IMR-90 (cell line): ENCODE data around the gene MMP24.

Experiments used
- ELK1 ChIP-seq: fragments of 150-350 bp; IDR thresholded peaks from 2 replicates; pipeline ENCODE4 v1.6.1; 2016; ENCODE audit warnings: low read depth, mild to moderate bottlenecking, low read length, moderate library complexity, borderline replicate concordance
- MAZ ChIP-seq: IDR thresholded peaks from 2 replicates; pipeline ENCODE4 v1.6.1; 2012; ENCODE audit warnings: low read depth, mild to moderate bottlenecking, low read length, improper control_type of control experiment, moderate library complexity, borderline replicate concordance
- MXI1 ChIP-seq: IDR thresholded peaks from 2 replicates; pipeline ENCODE4 v1.6.1; 2012; ENCODE audit warnings: low read depth, mild to moderate bottlenecking, low read length, moderate library complexity, borderline replicate concordance
- NFE2L2 ChIP-seq: fragments of 150-350 bp; IDR thresholded peaks from 2 replicates; pipeline ENCODE4 v1.6.1; 2016; ENCODE audit warnings: low read depth, mild to moderate bottlenecking, low read length
- POLR2A ChIP-seq: IDR thresholded peaks from 2 replicates; pipeline ENCODE4 v1.6.1; 2012; ENCODE audit warnings: mild to moderate bottlenecking, low read depth, low read length
- RAD21 ChIP-seq: IDR thresholded peaks from 2 replicates; pipeline ENCODE4 v1.6.1; 2012; ENCODE audit warnings: low read length, improper control_type of control experiment
- TF ChIP-seq, protein P1 (sequence below): conservative IDR thresholded peaks from 2 replicates; pipeline ENCODE4 v1.5.1; 2012; ENCODE audit warnings: mild to moderate bottlenecking, low read depth, low read length, improper control_type of control experiment
- TF ChIP-seq, protein P2 (sequence below): fragments of 150-350 bp; IDR thresholded peaks from 2 replicates; pipeline ENCODE4 v1.6.1; 2017; ENCODE audit warnings: mild to moderate bottlenecking, antibody characterized with exemption, low read length, low read depth

DNA sequence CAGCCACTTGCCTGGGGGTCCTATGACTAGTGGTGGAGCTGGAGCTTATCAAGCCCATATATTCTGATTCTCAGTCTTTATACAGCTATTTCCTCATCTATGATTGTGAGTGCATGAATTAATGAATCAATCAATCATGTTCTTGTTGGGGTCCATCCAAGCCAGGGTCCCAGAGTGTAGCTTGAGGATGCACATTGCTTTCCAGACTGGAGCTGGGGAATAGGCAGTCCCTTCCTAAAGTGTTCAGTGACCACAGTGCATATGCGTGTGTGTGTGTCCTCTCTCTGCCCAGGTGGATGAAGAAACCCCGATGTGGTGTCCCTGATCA lies 25.1 kb downstream of the MMP24 start:
- TF ChIP-seq, protein P1, sequence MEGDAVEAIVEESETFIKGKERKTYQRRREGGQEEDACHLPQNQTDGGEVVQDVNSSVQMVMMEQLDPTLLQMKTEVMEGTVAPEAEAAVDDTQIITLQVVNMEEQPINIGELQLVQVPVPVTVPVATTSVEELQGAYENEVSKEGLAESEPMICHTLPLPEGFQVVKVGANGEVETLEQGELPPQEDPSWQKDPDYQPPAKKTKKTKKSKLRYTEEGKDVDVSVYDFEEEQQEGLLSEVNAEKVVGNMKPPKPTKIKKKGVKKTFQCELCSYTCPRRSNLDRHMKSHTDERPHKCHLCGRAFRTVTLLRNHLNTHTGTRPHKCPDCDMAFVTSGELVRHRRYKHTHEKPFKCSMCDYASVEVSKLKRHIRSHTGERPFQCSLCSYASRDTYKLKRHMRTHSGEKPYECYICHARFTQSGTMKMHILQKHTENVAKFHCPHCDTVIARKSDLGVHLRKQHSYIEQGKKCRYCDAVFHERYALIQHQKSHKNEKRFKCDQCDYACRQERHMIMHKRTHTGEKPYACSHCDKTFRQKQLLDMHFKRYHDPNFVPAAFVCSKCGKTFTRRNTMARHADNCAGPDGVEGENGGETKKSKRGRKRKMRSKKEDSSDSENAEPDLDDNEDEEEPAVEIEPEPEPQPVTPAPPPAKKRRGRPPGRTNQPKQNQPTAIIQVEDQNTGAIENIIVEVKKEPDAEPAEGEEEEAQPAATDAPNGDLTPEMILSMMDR: no peak
- TF ChIP-seq ELK1: no peak
- TF ChIP-seq RAD21: no peak
- no peak for TF ChIP-seq POLR2A
- no peak for TF ChIP-seq MAZ
- no peak for TF ChIP-seq NFE2L2
- TF ChIP-seq MXI1: no peak
- TF ChIP-seq, protein P2, sequence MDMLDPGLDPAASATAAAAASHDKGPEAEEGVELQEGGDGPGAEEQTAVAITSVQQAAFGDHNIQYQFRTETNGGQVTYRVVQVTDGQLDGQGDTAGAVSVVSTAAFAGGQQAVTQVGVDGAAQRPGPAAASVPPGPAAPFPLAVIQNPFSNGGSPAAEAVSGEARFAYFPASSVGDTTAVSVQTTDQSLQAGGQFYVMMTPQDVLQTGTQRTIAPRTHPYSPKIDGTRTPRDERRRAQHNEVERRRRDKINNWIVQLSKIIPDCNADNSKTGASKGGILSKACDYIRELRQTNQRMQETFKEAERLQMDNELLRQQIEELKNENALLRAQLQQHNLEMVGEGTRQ: no peak
